IMR-90 (cell line): ENCODE measurements around the gene STX17. TPM values are rescaled to one million over a fixed set of nuclear protein-coding genes. Genes with fewer than 3 reads are reported as not detected.

Source experiments
- ATAC-seq: fragments of 200-7000 bp; cut with Tn5 transposase; 2 replicates; pipeline ENCODE4 v1.9.1; 2020; ENCODE audit warnings: low read depth, mild to moderate bottlenecking, moderate library complexity
- BruUV-seq: library from RNA; stranded (reverse); fragments of 400-500 nt; replicated peaks from 2 replicates; lab custom pipeline; 2021; lab: Mats Ljungman, UMichigan
- CTCF ChIA-PET: fragments of 300-600 bp; formaldehyde crosslinking; extraction: SDS; loops from one replicate; lab custom pipeline; 2021; ENCODE audit warnings: antibody characterized with exemption; lab: Yijun Ruan, JAX
- POLR2A ChIA-PET: fragments of 300-600 bp; sonication (Branson Sonifier 250); formaldehyde crosslinking; loops from one replicate; lab custom pipeline; 2022; ENCODE audit warnings: antibody characterized with exemption; ENCODE audit not compliant: unreplicated experiment; lab: Charles Lee
- DNase-seq: peaks from one replicate; pipeline ENCODE4 v3.0.0; 2013
- H2AFZ ChIP-seq: replicated peaks from 2 replicates; pipeline ENCODE3; 2013; ENCODE audit warnings: low read length, mild to moderate bottlenecking; ENCODE audit not compliant: poor library complexity
- H2AK5ac ChIP-seq: 2 replicates; pipeline ENCODE4 v1.6.1; 2013; ENCODE audit warnings: low read depth, low read length, inconsistent platforms
- H2AK9ac ChIP-seq: replicated peaks from 2 replicates; pipeline ENCODE3; 2013; ENCODE audit warnings: mild to moderate bottlenecking, low read depth, low read length, moderate library complexity; ENCODE audit not compliant: poor library complexity
- H2BK120ac ChIP-seq: 2 replicates; pipeline ENCODE4 v1.6.1; 2013; ENCODE audit warnings: low read depth, low read length, inconsistent platforms
- H2BK15ac ChIP-seq: 3 replicates; pipeline ENCODE4 v1.6.1; 2013; ENCODE audit warnings: low read depth, low read length, inconsistent platforms
- H2BK20ac ChIP-seq: 2 replicates; pipeline ENCODE4 v1.6.1; 2013; ENCODE audit warnings: low read depth, mild to moderate bottlenecking, inconsistent platforms, low read length, moderate library complexity
- H2BK5ac ChIP-seq: 2 replicates; pipeline ENCODE4 v1.6.1; 2013; ENCODE audit warnings: mild to moderate bottlenecking, low read depth, low read length, inconsistent platforms; ENCODE audit not compliant: poor library complexity, severe bottlenecking
- H3K14ac ChIP-seq: replicated peaks from 2 replicates; pipeline ENCODE4 v1.6.1; 2013; ENCODE audit warnings: low read depth, low read length, inconsistent platforms
- H3K18ac ChIP-seq: 2 replicates; pipeline ENCODE4 v1.6.1; 2013; ENCODE audit warnings: low read depth, low read length, control low read depth
- H3K23ac ChIP-seq: 2 replicates; pipeline ENCODE4 v1.6.1; 2013; ENCODE audit warnings: low read depth, low read length, inconsistent platforms
- H3K27ac ChIP-seq: 2 replicates; pipeline ENCODE4 v1.5.1; 2013; ENCODE audit warnings: mild to moderate bottlenecking, control low read depth, low read length; ENCODE audit not compliant: insufficient read depth
- H3K27me3 ChIP-seq: 2 replicates; pipeline ENCODE4 v1.6.1; 2013; ENCODE audit warnings: low read length; ENCODE audit not compliant: control insufficient read depth, insufficient read depth
- H3K36me3 ChIP-seq: 2 replicates; pipeline ENCODE4 v1.6.1; 2013; ENCODE audit warnings: low read length, mixed read lengths; ENCODE audit not compliant: control insufficient read depth, insufficient read depth
- H3K4ac ChIP-seq: 2 replicates; pipeline ENCODE4 v1.6.1; 2013; ENCODE audit warnings: low read depth, low read length, inconsistent platforms
- H3K4me1 ChIP-seq: 2 replicates; pipeline ENCODE4 v1.6.1; 2013; ENCODE audit warnings: low read length, mixed read lengths; ENCODE audit not compliant: control insufficient read depth, insufficient read depth
- H3K4me2 ChIP-seq: 2 replicates; pipeline ENCODE4 v1.6.1; 2013; ENCODE audit warnings: low read depth, mild to moderate bottlenecking, control low read depth, low read length, moderate library complexity
- H3K4me3 ChIP-seq: 2 replicates; pipeline ENCODE4 v1.5.1; 2013; ENCODE audit warnings: low read depth, mild to moderate bottlenecking, control low read depth, low read length, moderate library complexity; ENCODE audit not compliant: insufficient read depth
- H3K56ac ChIP-seq: 2 replicates; pipeline ENCODE4 v1.6.1; 2013; ENCODE audit warnings: low read length, inconsistent platforms; ENCODE audit not compliant: insufficient read depth; ENCODE audit errors: extremely low read depth
- H3K79me1 ChIP-seq, 2 experiments: 2 replicates each; pipeline ENCODE4 v1.6.1; 2013; ENCODE audit warnings: low read length in 2 of 2, inconsistent platforms in 1 of 2, low read depth in 1 of 2
- H3K9ac ChIP-seq: 2 replicates; pipeline ENCODE4 v1.6.1; 2013; ENCODE audit warnings: low read depth, low read length, control low read depth
- H3K9me1 ChIP-seq: 2 replicates; pipeline ENCODE4 v1.6.1; 2013; ENCODE audit warnings: low read length, inconsistent platforms; ENCODE audit not compliant: insufficient read depth
- H3K9me3 ChIP-seq: 2 replicates; pipeline ENCODE4 v1.6.1; 2013; ENCODE audit warnings: low read length; ENCODE audit not compliant: control insufficient read depth, insufficient read depth
- H4K20me1 ChIP-seq: 2 replicates; pipeline ENCODE4 v1.6.1; 2013; ENCODE audit warnings: low read length, inconsistent platforms; ENCODE audit not compliant: insufficient read depth
- H4K5ac ChIP-seq: 2 replicates; pipeline ENCODE4 v1.6.1; 2013; ENCODE audit warnings: mild to moderate bottlenecking, low read depth, low read length, control low read depth
- H4K8ac ChIP-seq, 2 experiments: 2 replicates each; pipeline ENCODE4 v1.6.1; 2013; ENCODE audit warnings: low read depth in 2 of 2, low read length in 2 of 2, control low read depth in 1 of 2, inconsistent platforms in 1 of 2
- H4K91ac ChIP-seq: 2 replicates; pipeline ENCODE4 v1.6.1; 2013; ENCODE audit warnings: low read depth, low read length, inconsistent platforms; ENCODE audit not compliant: insufficient read depth
- BHLHE40 ChIP-seq: fragments of 150-350 bp; IDR thresholded peaks from 2 replicates; pipeline ENCODE4 v1.6.1; 2016; ENCODE audit warnings: mild to moderate bottlenecking, low read depth, low read length
- CEBPB ChIP-seq: IDR thresholded peaks from 2 replicates; pipeline ENCODE4 v1.6.1; 2012; ENCODE audit warnings: low read depth, low read length, improper control_type of control experiment
- CHD1 ChIP-seq: IDR thresholded peaks from 2 replicates; pipeline ENCODE4 v1.6.1; 2012; ENCODE audit warnings: low read depth, low read length, improper control_type of control experiment
- FOS ChIP-seq: fragments of 150-350 bp; IDR thresholded peaks from 2 replicates; pipeline ENCODE4 v1.6.1; 2016; ENCODE audit warnings: low read depth, low read length
- MAFK ChIP-seq: IDR thresholded peaks from 2 replicates; pipeline ENCODE4 v1.6.1; 2012; ENCODE audit warnings: low read depth, low read length, improper control_type of control experiment
- MAZ ChIP-seq: IDR thresholded peaks from 2 replicates; pipeline ENCODE4 v1.6.1; 2012; ENCODE audit warnings: low read depth, mild to moderate bottlenecking, low read length, improper control_type of control experiment, moderate library complexity, borderline replicate concordance
- NFE2L2 ChIP-seq: fragments of 150-350 bp; IDR thresholded peaks from 2 replicates; pipeline ENCODE4 v1.6.1; 2016; ENCODE audit warnings: low read depth, mild to moderate bottlenecking, low read length
- POLR2A ChIP-seq: IDR thresholded peaks from 2 replicates; pipeline ENCODE4 v1.6.1; 2012; ENCODE audit warnings: mild to moderate bottlenecking, low read depth, low read length
- RAD21 ChIP-seq: IDR thresholded peaks from 2 replicates; pipeline ENCODE4 v1.6.1; 2012; ENCODE audit warnings: low read length, improper control_type of control experiment
- RCOR1 ChIP-seq: IDR thresholded peaks from 2 replicates; pipeline ENCODE4 v1.6.1; 2012; ENCODE audit warnings: mild to moderate bottlenecking, low read length, improper control_type of control experiment; ENCODE audit not compliant: insufficient replicate concordance
- RFX5 ChIP-seq: IDR thresholded peaks from 2 replicates; pipeline ENCODE4 v1.8.0; 2012; ENCODE audit warnings: low read depth, mild to moderate bottlenecking, low read length, moderate library complexity
- WGBS, 2 experiments: methylation state at CpG; one replicate each; pipeline versions ENCODE4 v1.1.5 to v1.1.7; 2013; ENCODE audit warnings: missing lambda C conversion rate in 2 of 2; ENCODE audit not compliant: insufficient read length in 1 of 2; ENCODE audit errors: extremely low coverage in 2 of 2; 5-methylcytosine and 5-hydroxymethylcytosine counted together
- dilution Hi-C: fragments of 300-500 bp; cut with HindIII; formaldehyde crosslinking; loops from one replicate; pipeline ENCODE4 v1.14.3; 2018; ENCODE audit warnings: low sequenced_read_pairs; ENCODE audit not compliant: unreplicated experiment
- in situ Hi-C: fragments of 300-500 bp; cut with MboI; formaldehyde crosslinking; loops from 3 replicates; pipeline ENCODE4 v1.14.3; 2019; ENCODE audit warnings: low sequenced_read_pairs, inconsistent platforms, mixed read lengths
- intact Hi-C: fragments of 100-400 bp; cut with micrococcal nuclease; formaldehyde crosslinking; loops from 2 replicates; pipeline ENCODE4 v1.10.0; 2022
- polyA plus RNA-seq, 3 experiments: library from polyadenylated mRNA; depleted of rRNA; stranded (reverse); fragments of >200 nt; gene quantifications; 2 replicates each; pipeline ENCODE4 v1.2.3, GENCODE V29; 2012; ENCODE audit warnings: low replicate concordance in 1 of 3
- total RNA-seq: library from RNA; depleted of rRNA; stranded (reverse); fragments of >200 nt; gene quantifications from 2 replicates; pipeline ENCODE4 v1.2.3, GENCODE V29; 2012
- TF ChIP-seq, protein P1 (sequence below): fragments of 150-350 bp; IDR thresholded peaks from 2 replicates; pipeline ENCODE4 v1.6.1; 2016; ENCODE audit warnings: low read depth, mild to moderate bottlenecking, low read length, moderate library complexity, borderline replicate concordance
- TF ChIP-seq, protein P2 (sequence below): conservative IDR thresholded peaks from 2 replicates; pipeline ENCODE4 v1.5.1; 2012; ENCODE audit warnings: mild to moderate bottlenecking, low read depth, low read length, improper control_type of control experiment

The STX17 gene
- total and polyA plus RNA-seq, 2 of the 4 experiments (the other 2 are of a cell fraction), result 6.2 to 11.7 TPM

DNA sequence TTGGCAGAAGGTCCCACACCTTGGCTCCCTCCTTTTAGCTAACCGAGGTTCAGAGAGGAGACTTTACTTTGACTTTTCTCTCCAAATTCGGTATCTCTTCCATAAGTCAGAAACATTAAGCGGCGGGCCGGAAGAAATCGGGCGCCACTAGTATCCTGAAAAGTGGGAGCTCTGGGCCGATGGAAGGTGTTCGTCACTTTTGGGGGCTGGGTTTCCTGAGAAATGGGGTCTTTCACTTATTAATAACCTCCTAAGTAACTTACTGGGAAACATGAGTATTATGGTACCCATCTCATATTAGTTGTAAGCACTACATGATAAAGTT is 716 bp downstream of the STX17 start:
- Histone ChIP-seq H2BK5ac (peak overlapping the region; percentile 83), H3K4me2 (peak overlapping the region; percentile 95), H3K56ac (peak overlapping the region; percentile 43; the same call in 1 of the 2 replicates), H2BK15ac (no peak overlapping the region), H3K9ac (peak overlapping the region; percentile 95), H3K23ac (peak overlapping the region; percentile 74), H3K4me1 (no peaks in the 10 kb centered on the region), H3K27me3 (no peaks in the 10 kb centered on the region), H3K36me3 (no peaks in the 10 kb centered on the region), H3K14ac (peak overlapping the region; percentile 79), H3K18ac (peak overlapping the region; percentile 86), H2BK20ac (no peak overlapping the region), H3K27ac (peak overlapping the region; percentile 91), H3K4me3 (peak overlapping the region; percentile 99), H4K20me1 (no peaks in the 10 kb centered on the region), H3K9me3 (no peaks in the 10 kb centered on the region), H4K91ac (no peak overlapping the region), H4K5ac (peak overlapping the region; percentile 92), H4K8ac (peak overlapping the region; percentile 78 to 92), H2AFZ (peak overlapping the region; percentile 93), H3K4ac (peak overlapping the region; percentile 79), H3K9me1 (no peaks in the 10 kb centered on the region), H2BK120ac (peak overlapping the region; percentile 28; the same call in 1 of the 2 replicates), H3K79me1 (peaks cover 14 to 27% of the 10 kb centered on the region in 2 experiments), H2AK5ac (peak overlapping the region; percentile 50; the same call in 1 of the 2 replicates), H2AK9ac (peak overlapping the region; percentile 2)
- in situ Hi-C loops (no loop called here), intact Hi-C loops (loop anchor here (5.0 to 10.0 kb wide), 2 partner anchors 215 to 642 kb away; no protein-coding TSS in a partner anchor), dilution Hi-C loops (no loop called here)
- DNase-seq (no peak), ATAC-seq (no peak)
- TF ChIP-seq NFE2L2 (no peak), MAZ (no peak), FOS (no peak), POLR2A (no peak), BHLHE40 (no peak), CHD1 (no peak), RFX5 (no peak), CEBPB (no peak), RAD21 (no peak), MAFK (no peak), RCOR1 (no peak)
- TF ChIP-seq, protein P1, sequence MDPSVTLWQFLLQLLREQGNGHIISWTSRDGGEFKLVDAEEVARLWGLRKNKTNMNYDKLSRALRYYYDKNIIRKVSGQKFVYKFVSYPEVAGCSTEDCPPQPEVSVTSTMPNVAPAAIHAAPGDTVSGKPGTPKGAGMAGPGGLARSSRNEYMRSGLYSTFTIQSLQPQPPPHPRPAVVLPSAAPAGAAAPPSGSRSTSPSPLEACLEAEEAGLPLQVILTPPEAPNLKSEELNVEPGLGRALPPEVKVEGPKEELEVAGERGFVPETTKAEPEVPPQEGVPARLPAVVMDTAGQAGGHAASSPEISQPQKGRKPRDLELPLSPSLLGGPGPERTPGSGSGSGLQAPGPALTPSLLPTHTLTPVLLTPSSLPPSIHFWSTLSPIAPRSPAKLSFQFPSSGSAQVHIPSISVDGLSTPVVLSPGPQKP, result no peak
- TF ChIP-seq, protein P2, sequence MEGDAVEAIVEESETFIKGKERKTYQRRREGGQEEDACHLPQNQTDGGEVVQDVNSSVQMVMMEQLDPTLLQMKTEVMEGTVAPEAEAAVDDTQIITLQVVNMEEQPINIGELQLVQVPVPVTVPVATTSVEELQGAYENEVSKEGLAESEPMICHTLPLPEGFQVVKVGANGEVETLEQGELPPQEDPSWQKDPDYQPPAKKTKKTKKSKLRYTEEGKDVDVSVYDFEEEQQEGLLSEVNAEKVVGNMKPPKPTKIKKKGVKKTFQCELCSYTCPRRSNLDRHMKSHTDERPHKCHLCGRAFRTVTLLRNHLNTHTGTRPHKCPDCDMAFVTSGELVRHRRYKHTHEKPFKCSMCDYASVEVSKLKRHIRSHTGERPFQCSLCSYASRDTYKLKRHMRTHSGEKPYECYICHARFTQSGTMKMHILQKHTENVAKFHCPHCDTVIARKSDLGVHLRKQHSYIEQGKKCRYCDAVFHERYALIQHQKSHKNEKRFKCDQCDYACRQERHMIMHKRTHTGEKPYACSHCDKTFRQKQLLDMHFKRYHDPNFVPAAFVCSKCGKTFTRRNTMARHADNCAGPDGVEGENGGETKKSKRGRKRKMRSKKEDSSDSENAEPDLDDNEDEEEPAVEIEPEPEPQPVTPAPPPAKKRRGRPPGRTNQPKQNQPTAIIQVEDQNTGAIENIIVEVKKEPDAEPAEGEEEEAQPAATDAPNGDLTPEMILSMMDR, result no peak
- no CpG with 5 or more reads among the region's 9 CpGs for WGBS, 2 experiments
- POLR2A ChIA-PET, result no interaction called here
- CTCF ChIA-PET, result interaction anchor here (0.6 to 1.5 kb wide), 3 partner anchors 10 to 23 kb away, joined by 3 to 5 read pairs (median 3); no protein-coding TSS in a partner anchor
- BruUV-seq, result no TSS peak
